ENCODE data around the gene CELF2.

The CELF2 gene

GRCh38 chr10:11095374-11095801, 77.7 kb downstream of the CELF2 start (continued):
- TF ChIP-seq BCL6B (tag by site-specific recombination; IDR thresholded peaks at IDR 0.05) (no peak), ZNF555 (tag by site-specific recombination; conservative IDR thresholded peaks at IDR 0.05) (no peak), ZNF664 (tag by site-specific recombination; IDR thresholded peaks at IDR 0.05) (no peak), ZBTB6 (tag by site-specific recombination; IDR thresholded peaks at IDR 0.05) (no peak), ZNF623 (tag by site-specific recombination; IDR thresholded peaks at IDR 0.05) (no peak), OVOL3 (tag by site-specific recombination; IDR thresholded peaks at IDR 0.05) (no peak), ZNF211 (tag by site-specific recombination; IDR thresholded peaks at IDR 0.05; ENCODE audit: low read depth) (no peak)

GRCh38 chr10:11096422-11096821, 78.8 kb downstream of the CELF2 start:
- Histone ChIP-seq H3K4me3 (ENCODE audit: low read depth, low read length) (no peak overlapping the region), H3K27ac (ENCODE audit: extremely low read depth, low read depth, low read length) (no peak overlapping the region), H3K9me3 (ENCODE audit: control insufficient read depth, insufficient read depth, low read depth, low read length) (no peaks in the 10 kb centered on the region), H3K36me3 (ENCODE audit: control insufficient read depth in 2 of 2, insufficient read depth in 1 of 2, low read length in 2 of 2) (no peaks in the 10 kb centered on the region), H3K4me1 (ENCODE audit: control insufficient read depth, insufficient read depth, low read length) (no peaks in the 10 kb centered on the region)
- no peak for TF ChIP-seq WT1 (tag by site-specific recombination; IDR thresholded peaks at IDR 0.05)
- TF ChIP-seq SCRT2 (tag by site-specific recombination; IDR thresholded peaks at IDR 0.05) = peak; percentile 62
- ChIA-PET POLR2A (no interaction called here), CTCF (interaction anchor here (0.6 kb wide), 1 partner anchor 275 kb away, joined by 5 read pairs; no protein-coding TSS in a partner anchor)

- Histone ChIP-seq H3K27ac (ENCODE audit: extremely low read depth, low read depth, low read length) (no peak overlapping the region), H3K9me3 (ENCODE audit: control insufficient read depth, insufficient read depth, low read depth, low read length) (no peaks in the 10 kb centered on the region), H3K4me3 (ENCODE audit: low read depth, low read length) (no peak overlapping the region), H3K4me1 (ENCODE audit: control insufficient read depth, insufficient read depth, low read length) (no peaks in the 10 kb centered on the region), H3K36me3 (ENCODE audit: control insufficient read depth in 2 of 2, insufficient read depth in 1 of 2, low read length in 2 of 2) (no peaks in the 10 kb centered on the region)
- POLR2A ChIA-PET = no interaction called here
- CTCF ChIA-PET = no interaction called here
- TF ChIP-seq ZBTB6 (tag by site-specific recombination; IDR thresholded peaks at IDR 0.05) = no peak
- TF ChIP-seq ZNF530 (tag by site-specific recombination; IDR thresholded peaks at IDR 0.05; ENCODE audit: low read depth) = no peak
- TF ChIP-seq ZSCAN18 (tag by site-specific recombination; IDR thresholded peaks at IDR 0.05) = no peak
- no peak for TF ChIP-seq PRDM2 (tag by site-specific recombination; IDR thresholded peaks at IDR 0.05; ENCODE audit: borderline replicate concordance)
- no peak for TF ChIP-seq ZNF776 (tag by site-specific recombination; IDR thresholded peaks at IDR 0.05; ENCODE audit: borderline replicate concordance)
- no peak for TF ChIP-seq ZNF211 (tag by site-specific recombination; IDR thresholded peaks at IDR 0.05; ENCODE audit: low read depth)
- no peak for TF ChIP-seq ZNF138 (tag by site-specific recombination; IDR thresholded peaks at IDR 0.05; ENCODE audit: borderline replicate concordance)
- TF ChIP-seq KLF7 (tag by site-specific recombination; IDR thresholded peaks at IDR 0.05; ENCODE audit: borderline replicate concordance) = no peak
- no peak for TF ChIP-seq ZNF416 (tag by site-specific recombination; IDR thresholded peaks at IDR 0.05)
- no peak for TF ChIP-seq GFI1B (tag by site-specific recombination; IDR thresholded peaks at IDR 0.05)
- no peak for TF ChIP-seq TRIM28 (IDR thresholded peaks at IDR 0.05; ENCODE audit: borderline replicate concordance, low read length)
- TF ChIP-seq EGR2 (tag by site-specific recombination; IDR thresholded peaks at IDR 0.05; ENCODE audit: low read depth) = no peak
- TF ChIP-seq ZNF707 (tag by site-specific recombination; IDR thresholded peaks at IDR 0.05) = no peak
- TF ChIP-seq ZNF394 (tag by site-specific recombination; IDR thresholded peaks at IDR 0.05; ENCODE audit: borderline replicate concordance) = no peak
- TF ChIP-seq OSR2 (tag by site-specific recombination; IDR thresholded peaks at IDR 0.05) = no peak
These were observed 80.0 kb downstream of the CELF2 start for GRCh38 chr10:11097686-11098085.
